Tongue (tissue), 2 donors: ENCODE data around the gene SSBP3. TPM values are rescaled to one million over a fixed set of nuclear protein-coding genes. Genes with fewer than 3 reads are reported as not detected.
"Not testable (repeated sequence)": the region's sequence is repeated elsewhere in the genome, so short reads cannot be mapped to it uniquely, and the experiment has no call there.

Experiments
- DNase-seq: peaks from one replicate; pipeline ENCODE4 v3.0.0-alpha.2; 2015
- total RNA-seq: library from RNA; depleted of rRNA; stranded (reverse); fragments of >200 nt; gene quantifications from one replicate; pipeline ENCODE4 v1.2.3, GENCODE V29; 2014

SSBP3 gene
- total RNA-seq, 1 donor from 2014 or later: 17.2 TPM

DNA sequence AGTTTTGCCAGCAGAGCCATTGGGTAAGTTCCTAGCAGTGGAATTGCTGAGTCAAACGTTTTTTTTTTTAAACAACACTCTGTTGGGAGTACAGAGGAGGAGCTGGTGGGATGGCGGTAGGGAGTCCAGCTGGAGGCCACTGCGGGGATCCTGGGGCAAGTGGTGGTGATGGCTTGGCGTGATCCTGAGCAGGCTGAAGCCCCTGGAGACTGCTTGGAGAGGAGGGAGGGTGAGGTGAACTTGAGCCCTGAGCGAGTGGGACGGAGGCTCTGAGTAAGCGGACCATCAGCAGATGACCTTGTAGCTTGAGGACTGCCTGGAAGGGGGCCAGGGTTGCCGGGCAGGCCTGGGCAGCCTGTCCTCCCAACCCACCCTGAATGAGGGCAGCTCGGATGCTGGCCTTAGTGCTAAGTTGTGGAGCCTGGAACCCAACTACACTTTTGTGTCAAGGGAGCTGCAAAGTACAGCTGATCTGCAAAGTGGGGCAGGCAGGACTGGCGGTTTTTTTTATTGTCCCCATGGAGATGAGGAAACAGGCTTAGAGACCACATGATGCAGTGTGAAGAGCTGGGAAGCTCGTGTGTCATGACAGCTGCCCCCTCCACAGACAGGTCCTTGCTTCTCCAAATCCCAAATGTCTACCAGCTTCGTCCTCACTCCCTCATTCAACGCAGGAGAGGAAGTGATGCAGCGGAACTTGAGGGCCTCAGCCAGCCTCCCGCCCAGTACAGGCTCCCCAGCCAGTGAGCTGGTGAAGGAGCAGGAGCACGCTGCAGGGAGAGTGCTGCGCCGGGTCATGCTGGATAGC, 186.0 kb downstream of the SSBP3 start:
- DNase-seq: peak; percentile 85

DNA sequence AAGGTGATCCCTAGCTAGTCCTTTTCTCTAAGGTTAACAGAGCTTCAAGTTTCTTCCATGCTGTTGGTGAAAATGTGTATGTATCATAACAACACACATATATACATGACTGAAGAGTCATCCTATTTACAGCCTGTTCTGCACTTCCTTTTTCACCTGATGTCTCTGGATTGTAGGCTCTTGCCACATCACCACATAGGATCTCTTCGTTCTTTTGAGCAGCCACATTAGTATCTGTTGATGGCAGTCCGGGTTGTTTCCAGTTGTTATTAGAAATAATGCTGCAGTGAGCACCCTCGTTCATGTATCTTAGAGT, 186.5 kb downstream of the SSBP3 start:
- DNase-seq: no peak

DNA sequence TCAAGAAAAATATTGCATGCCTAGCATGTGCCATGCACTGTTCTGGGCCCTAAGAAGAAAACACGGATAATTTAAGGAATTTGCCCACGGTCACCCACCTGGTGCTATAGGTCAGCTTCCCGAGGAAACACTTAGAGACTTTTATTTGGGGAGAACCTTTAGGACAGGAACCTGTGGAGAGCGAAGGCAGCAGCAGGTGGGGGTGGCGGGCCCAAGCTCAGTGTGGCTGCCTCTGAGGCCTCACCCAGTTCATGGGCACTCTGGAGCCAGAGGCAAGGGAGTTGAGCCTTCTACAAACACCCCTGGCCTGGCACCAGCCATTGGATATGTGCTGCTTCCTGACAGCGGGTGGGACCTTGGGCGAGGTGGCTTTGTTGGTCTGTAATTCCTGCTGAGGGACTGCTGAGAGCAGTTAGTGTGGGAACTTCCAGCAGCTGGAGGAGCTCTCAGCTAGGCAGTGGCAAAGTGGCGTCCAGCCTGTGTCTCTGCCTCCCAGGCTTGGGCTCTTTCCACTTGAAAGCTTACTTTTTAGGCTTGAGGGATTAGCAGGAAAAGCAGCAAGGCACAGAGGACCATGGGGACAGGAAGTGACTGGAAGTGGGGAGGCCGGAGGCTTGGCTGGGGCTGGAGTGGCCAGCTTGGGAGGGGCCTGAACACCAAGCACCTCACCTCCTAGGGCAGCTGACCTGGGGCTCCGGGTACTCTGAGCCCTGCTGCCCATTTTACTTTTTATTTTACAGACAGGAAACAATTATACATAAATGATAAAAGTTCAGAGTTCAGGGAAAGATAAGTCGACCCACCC, 187.1 kb downstream of the SSBP3 start:
- DNase-seq: peak; percentile 67

DNA sequence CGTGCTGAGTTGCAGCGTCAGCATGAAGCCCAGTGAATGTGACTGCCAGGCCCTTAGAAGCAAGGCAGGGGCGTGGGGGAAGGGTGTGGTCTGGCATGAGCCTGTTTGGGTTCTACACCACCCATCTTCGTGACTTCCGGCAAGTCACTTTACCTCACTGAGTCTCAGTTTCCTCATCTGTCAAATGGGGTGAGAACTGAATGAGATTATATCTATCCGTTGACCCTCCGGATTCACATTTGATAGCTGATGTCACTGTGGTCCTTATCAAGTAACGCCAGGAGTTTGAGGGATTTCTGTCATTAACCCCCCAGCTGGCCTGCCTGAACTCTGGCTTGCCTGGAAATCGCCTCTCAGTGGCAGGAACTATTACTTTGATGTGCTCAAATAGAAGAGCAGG, 190.7 kb downstream of the SSBP3 start:
- no peak for DNase-seq

DNA sequence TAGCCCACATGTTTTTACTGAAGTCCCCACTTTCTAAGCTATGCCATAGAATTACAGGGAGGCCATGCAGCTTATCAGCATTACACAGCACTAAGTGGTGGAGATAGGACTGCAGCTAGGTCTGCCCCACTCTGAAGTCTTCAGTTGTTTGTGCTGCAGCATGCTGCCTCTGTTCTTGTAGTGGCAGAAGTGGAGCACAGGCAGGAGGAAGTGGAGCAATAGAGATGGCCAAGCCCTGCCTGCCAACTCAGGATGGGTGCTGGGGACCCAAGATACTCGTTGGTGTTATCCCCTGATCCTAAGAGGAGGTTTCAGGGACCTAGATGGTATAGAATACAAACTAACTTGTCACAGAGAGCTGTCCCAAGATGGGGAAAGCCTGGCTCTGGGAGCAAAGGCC, 193.3 kb downstream of the SSBP3 start:
- DNase-seq: no peak

DNA sequence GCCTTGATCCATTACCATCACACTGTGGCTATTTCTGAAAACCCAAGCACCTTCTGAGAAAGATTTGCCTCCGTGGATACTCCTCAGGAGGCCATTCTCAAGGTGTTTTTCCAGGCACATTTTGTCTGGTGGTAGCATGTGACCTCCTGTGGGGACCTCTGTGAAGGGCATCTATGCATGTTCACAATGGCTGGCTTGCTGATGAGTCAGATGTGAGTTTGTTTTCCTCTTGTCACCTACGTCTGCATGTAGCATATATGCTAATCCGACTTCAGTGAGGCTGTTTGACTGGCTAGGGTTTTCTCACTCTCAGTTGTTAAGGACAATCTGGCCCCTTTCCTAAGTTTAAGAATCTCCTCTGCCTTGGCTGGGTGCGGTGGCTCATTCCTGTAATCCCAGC, 198.3 kb downstream of the SSBP3 start:
- DNase-seq: not testable (repeated sequence)

DNA sequence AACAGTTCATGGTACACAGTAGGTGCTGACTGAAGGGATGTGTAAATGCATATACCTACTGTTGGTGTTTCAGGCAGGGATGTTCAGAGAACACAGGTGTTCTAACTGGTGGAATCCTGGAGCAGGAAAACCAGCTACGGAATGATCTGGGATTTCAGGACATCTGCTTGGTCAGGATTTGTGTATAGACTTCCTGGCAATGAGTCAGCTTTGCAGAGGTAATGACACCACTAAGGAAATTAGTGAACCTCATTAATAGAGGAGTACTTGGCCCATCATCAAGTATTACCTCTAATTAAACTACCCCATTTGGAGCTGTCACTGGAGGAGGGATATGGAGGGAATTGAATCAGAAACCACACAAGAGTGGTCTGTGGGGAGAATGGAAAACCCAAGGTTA, 198.9 kb downstream of the SSBP3 start:
- no peak for DNase-seq

DNA sequence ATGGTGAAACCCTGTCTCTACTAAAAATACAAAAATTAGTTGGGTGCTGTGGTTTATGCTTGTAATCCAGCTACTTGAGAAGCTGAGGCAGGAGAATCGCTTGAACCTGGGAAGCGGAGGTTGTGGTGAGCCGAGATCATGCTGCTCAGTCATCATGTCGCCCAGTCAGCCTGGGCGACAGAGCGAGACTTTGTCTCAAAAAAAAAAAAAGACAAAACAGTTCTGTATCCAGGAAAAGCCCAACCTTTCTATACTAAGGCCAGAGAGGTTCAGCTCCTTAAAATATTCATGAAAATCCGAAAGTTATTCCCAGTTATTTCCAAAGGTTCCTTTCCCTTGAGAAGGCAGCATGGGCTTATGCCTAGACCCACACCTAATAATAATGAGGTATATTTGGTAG, 202.0 kb downstream of the SSBP3 start:
- DNase-seq: no peak

DNA sequence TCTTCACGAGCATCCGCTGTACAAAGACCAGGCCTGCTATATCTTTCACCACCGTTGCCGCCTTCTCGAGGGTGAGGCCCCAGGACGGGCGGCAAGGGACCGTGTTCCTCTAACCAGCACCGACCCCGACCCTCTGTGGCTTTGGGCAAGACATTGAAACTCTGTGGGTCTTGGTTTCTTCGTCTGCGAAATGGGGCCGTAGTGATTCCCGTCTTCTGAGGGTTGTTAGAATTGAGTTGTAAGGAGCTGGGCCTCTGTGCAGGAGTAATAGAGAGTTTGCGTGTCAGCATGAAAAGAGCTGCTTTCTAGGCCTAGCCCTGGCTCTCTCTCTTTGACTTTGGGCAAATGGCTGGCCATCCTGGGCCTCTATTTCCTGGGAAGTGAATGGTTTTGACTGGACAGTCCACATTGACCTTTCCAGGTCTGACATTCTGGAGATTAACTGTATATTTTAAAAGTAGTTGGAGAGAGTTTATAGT, 205.6 kb downstream of the SSBP3 start:
- DNase-seq: no peak

DNA sequence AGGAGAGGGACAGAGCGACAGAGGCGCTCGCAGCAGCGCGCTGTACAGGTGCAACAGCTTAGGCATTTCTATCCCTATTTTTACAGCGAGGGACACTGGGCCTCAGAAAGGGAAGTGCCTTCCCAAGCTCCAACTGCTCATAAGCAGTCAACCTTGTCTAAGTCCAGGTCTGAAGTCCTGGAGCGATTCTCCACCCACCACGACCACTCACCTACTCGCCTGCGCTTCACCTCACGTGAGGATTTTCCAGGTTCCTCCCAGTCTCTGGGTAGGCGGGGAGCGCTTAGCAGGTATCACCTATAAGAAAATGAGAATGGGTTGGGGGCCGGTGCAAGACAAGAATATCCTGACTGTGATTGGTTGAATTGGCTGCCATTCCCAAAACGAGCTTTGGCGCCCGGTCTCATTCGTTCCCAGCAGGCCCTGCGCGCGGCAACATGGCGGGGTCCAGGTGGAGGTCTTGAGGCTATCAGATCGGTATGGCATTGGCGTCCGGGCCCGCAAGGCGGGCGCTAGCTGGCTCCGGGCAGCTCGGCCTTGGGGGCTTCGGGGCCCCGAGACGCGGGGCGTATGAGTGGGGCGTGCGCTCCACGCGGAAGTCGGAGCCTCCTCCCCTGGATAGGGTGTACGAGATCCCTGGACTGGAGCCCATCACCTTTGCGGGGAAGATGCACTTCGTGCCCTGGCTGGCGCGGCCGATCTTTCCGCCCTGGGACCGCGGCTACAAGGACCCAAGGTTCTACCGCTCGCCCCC, 206.3 kb downstream of the SSBP3 start, which contains the start of the genes CYB5RL and MRPL37:
Gene CYB5RL (minus strand): TSS at position 266 of the 754 bp plus-strand sequence. CDS start 4,414 bp downstream, outside the sequence.
Gene MRPL37 (plus strand): TSS at position 403 of the 754 bp plus-strand sequence. CDS start 77 bp downstream, at position 480.
- peak; percentile 98 for DNase-seq

DNA sequence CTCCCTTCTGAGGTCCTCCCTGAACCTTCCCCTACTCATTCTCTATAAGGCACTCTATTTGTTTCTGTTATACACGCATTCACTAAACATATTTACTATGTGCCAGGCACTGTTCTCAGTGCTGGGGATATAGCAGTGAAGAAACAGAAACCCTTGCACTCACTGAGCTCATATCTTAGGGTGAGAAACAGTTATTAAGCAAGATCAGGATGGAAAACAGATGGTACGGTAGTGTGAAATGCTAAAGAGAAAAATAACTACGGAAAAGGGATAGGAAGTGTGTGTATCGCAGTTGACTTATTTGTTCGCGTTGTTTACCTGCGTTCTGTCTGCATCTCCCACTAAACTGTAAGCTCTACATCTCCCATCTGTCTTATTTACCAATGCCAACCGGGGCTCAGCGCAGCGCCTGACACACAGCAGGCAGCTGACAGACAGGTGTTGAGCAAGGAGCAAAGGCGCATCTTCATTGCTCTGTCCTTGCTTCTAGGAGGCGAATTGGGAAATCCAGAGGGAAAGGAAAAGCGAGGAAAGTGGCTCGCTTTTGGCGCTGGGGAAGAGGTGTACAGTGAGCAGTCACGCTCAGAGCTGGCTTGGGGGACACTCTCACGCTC, 206.9 kb downstream of the SSBP3 start:
- no peak for DNase-seq

DNA sequence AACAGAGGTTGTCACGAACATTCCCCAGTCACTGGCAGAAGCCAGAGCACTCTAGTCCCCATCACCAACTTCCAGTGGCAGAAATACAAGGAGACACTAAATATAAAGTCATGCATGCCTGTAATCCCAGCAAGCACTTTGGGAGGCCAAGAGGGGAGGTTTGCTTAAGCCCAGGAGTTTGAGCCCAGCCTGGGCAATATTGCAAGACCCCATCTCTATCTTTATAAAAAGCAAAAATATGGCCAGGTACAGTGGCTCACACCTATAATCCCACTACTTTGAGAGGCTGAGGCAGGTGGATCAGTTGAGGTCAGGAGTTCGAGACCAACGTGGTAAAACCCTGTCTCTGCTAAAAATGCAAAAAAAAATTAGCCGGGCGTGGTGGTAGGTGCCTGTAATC, 212.7 kb downstream of the SSBP3 start:
- no peak for DNase-seq

DNA sequence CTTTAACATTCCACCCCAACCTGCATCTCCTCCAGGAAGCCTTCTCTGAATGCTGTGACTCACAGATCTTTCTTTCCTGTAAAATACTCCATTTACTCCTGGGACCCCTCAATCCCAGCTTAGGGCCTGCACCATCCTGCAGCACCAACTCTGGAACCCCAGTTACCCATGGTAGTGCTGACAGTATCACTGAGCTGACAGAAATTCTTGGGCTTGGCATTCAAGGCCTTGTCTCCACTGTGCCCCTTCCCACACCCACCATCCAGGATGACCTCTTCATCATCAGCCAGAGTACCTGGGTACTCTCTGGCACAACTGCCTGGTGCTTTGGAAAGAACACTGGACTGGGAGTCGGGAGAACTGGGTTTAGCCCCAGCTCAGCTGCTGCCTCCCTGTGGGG, 214.7 kb downstream of the SSBP3 start:
- DNase-seq: no peak

DNA sequence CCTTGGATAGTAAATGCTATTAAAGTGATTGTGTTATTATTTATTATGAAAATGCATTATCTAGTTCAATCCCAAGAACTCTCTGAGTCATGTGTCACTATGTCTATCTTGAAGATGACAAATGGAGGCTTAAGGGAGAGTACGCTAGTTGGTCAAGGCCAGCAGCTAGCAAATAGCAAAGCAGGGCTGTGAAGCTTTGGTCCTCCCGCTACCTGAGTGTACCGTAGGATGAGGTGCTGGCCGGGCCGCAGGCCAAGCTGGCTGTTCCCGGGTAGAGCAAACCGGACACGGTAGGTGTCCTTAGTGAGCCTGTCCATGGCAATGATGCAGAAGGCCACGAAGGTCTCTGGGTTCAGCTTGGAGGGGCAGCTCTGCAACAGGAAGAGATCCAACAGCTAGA, 215.7 kb downstream of the SSBP3 start:
- no peak for DNase-seq

DNA sequence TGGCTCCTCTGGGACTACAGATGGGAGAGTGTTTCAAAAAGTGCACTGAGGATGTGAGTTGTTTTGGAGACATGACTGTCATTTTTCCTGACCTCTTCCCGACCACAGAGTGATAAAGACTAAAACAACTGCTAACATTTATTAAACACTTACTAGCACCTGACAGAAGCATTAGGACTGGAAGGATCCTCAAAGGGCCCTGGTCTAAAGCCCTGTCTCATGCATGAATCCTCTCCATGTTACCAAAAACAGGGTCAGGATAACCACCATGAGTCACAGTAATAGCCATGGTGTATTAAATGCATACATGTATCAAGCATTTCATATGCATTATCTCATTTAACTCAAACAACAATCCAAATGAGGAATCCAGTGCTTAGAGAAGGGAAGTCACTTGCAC, 217.9 kb downstream of the SSBP3 start:
- DNase-seq: no peak

DNA sequence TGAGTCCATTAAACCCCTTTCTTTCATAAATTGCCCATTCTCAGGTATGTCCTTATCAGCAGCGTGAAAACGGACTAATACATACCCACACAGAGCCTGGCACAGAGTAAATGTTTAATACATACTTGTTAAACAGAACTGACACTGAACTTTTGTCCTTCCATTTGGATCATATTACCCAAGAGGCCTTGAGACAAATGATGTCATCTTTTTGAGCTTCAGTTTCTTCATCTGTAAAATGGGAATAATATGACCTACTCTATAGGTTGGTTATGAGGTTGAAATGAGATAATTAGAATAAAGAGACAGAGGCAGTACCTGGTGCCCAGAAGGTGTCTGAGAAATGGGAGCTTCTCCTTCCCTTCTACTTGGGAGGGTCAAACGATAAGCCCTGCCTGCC, 220.1 kb downstream of the SSBP3 start:
- no peak for DNase-seq

DNA sequence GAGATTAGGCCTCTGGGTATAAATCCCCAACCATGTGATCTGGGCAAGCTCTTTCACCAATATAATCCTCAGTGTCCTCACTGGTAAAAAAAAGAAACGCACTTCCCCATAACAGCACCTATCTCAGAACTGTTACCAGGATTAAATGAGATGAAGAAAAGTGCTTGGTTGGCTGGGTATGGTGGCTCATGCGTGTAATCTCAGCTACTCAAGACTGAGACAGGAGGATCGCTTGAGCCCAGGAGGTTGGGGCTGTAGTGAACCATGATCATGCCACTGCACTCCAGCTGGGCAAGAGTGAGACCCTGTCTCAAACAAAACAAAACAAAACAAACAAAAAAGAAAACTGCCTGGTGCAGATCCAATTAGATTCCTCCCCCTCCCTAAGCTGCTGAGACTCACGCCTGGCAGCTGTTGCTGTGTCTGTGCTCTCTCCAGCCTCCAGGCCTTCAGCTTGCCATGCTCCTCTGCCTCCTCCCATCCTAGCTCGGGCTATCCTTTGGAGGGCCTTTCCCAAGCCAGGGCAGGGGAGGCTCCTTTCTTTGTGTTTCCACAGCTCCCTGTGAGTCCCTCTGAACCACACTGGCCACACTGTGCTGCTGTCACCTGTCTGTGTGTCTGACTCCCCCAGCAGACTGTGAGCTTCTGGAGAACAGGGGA, 225.4 kb downstream of the SSBP3 start:
- peak; percentile 20 for DNase-seq

DNA sequence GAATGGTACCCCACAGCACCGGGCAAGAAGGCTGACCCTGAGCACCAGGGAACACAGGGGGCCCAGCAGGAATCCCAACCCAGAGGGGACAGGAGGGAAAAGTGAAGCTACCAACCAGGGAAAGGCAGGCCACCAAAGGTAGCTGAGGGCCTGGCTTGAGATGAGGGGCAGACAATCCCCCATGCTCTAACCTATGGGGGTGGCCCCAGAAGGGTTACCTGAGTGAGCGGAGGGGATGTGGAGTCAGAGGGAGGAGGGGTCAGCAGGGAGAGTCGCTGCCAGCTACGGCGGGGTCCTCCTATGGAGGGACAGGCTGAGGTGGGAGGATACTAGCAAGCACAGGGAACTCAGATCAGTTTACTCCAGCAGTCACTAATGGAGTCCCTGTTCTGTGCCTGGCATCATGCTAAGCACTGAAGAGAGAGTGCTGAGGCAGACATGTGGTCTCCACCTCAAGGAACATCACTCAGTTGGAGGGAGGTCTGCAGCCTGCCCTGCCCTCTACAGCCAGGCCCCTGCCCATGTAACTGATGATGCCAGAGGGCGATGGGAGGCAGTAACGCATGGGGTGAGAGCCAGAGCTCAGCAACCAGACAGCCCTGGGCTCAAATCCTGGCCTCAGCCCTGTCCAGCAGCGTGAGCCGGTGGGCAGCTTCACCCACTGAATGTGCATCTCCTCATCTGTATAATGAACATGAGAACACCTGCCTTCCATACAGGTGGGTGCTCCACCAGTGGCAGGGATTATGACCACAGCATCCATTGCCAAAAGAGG, 227.7 kb downstream of the SSBP3 start:
- no peak for DNase-seq

DNA sequence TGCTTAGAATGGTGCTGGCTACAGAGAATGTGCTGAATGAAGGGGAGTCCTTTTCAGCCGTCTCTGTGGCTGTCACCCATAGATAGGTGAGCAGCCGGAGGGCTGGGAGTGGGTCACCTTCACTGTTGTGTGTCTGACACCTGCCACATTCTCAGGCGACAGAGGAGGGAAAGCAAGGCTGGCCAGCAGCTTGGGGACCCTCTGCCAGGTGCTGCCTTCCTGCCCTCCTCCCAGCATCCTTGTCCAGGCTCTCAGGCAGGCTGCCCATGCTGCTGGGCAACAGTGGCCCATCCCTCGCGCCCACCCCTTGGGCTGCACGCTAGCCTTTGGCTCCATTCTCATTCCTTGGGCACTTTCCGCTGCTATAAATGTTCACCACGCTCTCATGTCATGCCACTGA, 228.5 kb downstream of the SSBP3 start:
- DNase-seq: no peak

DNA sequence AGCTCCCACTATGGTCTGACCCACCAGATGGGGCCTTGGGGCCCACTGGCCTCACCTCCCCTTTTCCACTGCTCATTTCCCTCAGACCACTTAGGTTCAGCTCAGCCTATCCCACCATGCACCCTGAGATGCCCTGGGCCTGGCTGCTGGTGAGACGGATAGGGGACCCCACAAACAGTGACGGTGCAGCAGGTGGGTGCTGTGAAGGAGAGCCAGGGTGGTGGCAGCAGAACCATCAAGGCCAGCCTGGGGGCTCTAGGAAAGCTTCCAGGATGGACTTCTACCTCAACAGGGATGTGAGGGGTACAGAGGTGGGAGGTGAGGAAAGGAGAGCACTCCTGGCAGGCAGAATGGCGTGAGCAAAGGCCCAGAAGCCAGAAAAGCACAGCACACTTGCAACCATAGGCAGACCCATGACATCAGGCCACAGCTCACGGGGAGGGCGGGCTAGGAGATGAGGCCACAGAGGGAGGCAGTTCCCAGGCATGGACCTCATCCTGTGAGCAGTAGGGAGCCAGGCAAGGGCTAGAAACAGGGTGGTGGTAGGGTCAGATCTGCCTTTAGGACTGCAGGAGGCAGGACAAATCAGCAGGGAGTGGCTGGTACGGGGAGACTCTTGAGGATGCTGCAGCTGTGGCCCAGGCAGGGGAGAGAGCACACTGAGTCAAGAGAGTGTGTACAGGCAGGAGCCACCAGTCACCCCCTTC, 229.4 kb downstream of the SSBP3 start:
- no peak for DNase-seq
